Measurements from ENCODE around the gene KLF18. TPM values are rescaled to one million over a fixed set of nuclear protein-coding genes. Genes with fewer than 3 reads are reported as not detected.
"Not testable (repeated sequence)": the region's sequence is repeated elsewhere in the genome, so short reads cannot be mapped to it uniquely, and the experiment has no call there.

Gene KLF18
- total and polyA plus RNA-seq, 9 donors, result not detected

- no peak for DNase-seq
- intact Hi-C loops (cut with DNase I), result no loop called here
- no peaks in the 10 kb centered on the region for H3K9me3 ChIP-seq
- WGBS, 3 donors, result 90 to 96% (median 92%) methylated on average over 2 of the region's 2 CpGs
- no peaks in the 10 kb centered on the region for H3K36me3 ChIP-seq
- H3K4me3 ChIP-seq, result no peak overlapping the region
- TF ChIP-seq EP300 (IDR thresholded peaks at IDR 0.05) (no peak), POLR2A (IDR thresholded peaks at IDR 0.05) (no peak), CTCF (IDR thresholded peaks at IDR 0.05) (no peak)
- no peaks in the 10 kb centered on the region for H3K4me1 ChIP-seq (ENCODE audit: insufficient read depth)
- H3K27me3 ChIP-seq, result no peaks in the 10 kb centered on the region
- no peak overlapping the region for H3K27ac ChIP-seq
These were observed 3.7 kb upstream of the KLF18 start for GRCh38 chr1:44144962-44145756.

GRCh38 chr1:44139565-44139964 is 1.9 kb downstream of the KLF18 start:
- DNase-seq, result not testable (repeated sequence)

GRCh38 chr1:44138239-44138638 is 3.2 kb downstream of the KLF18 start:
- WGBS, 3 donors, result 87 to 95% (median 94%) methylated on average over 3 of the region's 3 CpGs
- no peaks in the 10 kb centered on the region for H3K27me3 ChIP-seq
- TF ChIP-seq CTCF (IDR thresholded peaks at IDR 0.05) (no peak), POLR2A (IDR thresholded peaks at IDR 0.05) (no peak), EP300 (IDR thresholded peaks at IDR 0.05) (no peak)
- no peaks in the 10 kb centered on the region for H3K36me3 ChIP-seq
- no peak overlapping the region for H3K4me3 ChIP-seq
- DNase-seq, result no peak
- H3K9me3 ChIP-seq, result no peaks in the 10 kb centered on the region
- no peaks in the 10 kb centered on the region for H3K4me1 ChIP-seq (ENCODE audit: insufficient read depth)
- H3K27ac ChIP-seq, result no peak overlapping the region
- intact Hi-C loops (cut with DNase I), result no loop called here

More at GRCh38 chr1:44139565-44139964, 1.9 kb downstream of the KLF18 start:
- H3K9me3 ChIP-seq; H3K4me3 ChIP-seq; H3K27ac ChIP-seq; H3K4me1 ChIP-seq (ENCODE audit: insufficient read depth); H3K27me3 ChIP-seq; intact Hi-C loops (cut with DNase I); H3K36me3 ChIP-seq: not testable (repeated sequence)
- WGBS, 3 donors, result 83 to 100% (median 91%) methylated on average over 2 to 8 of the region's 8 CpGs

- Histone ChIP-seq H3K27ac (no peak overlapping the region), H3K4me3 (no peak overlapping the region), H3K36me3 (no peaks in the 10 kb centered on the region), H3K4me1 (ENCODE audit: insufficient read depth) (no peaks in the 10 kb centered on the region), H3K27me3 (no peaks in the 10 kb centered on the region), H3K9me3 (no peaks in the 10 kb centered on the region)
- WGBS, 3 donors, result 5 to 19% (median 11%) methylated on average over 2 of the region's 2 CpGs
- no peak for TF ChIP-seq EP300 (IDR thresholded peaks at IDR 0.05)
- no peak for TF ChIP-seq CTCF (IDR thresholded peaks at IDR 0.05)
- no peak for TF ChIP-seq POLR2A (IDR thresholded peaks at IDR 0.05)
- no peak for DNase-seq
- intact Hi-C loops (cut with DNase I), result no loop called here
These were observed 5.5 kb downstream of the KLF18 start for GRCh38 chr1:44135886-44136285.

Measured in ovary (tissue), 9 donors.